ENCODE measurements around the gene PDIA2.

- TF ChIP-seq CTCF (IDR thresholded peaks at IDR 0.05; ENCODE audit: low read depth, low read length) (no peak), EZH2phosphoT487 (IDR thresholded peaks at IDR 0.05; ENCODE audit: low read depth) (no peak)
These were observed 7.2 kb upstream of the PDIA2 start, which contains the start of gene RGS11 for GRCh38 chr16:275786-276232.
